Measurements from ENCODE around the gene FAM24A.
"Not testable (repeated sequence)": the region's sequence is repeated elsewhere in the genome, so short reads cannot be mapped to it uniquely, and the experiment has no call there.

FAM24A gene

GRCh38 chr10:122868768-122869167, 41.6 kb upstream of the FAM24A start:
- H3K4me3 ChIP-seq (ENCODE audit: control insufficient read depth in 1 of 7, extremely low read depth in 1 of 7, insufficient read depth in 4 of 7, low read depth in 2 of 7, low read length in 6 of 7); CTCF ChIA-PET; DNase-seq; H3K27ac ChIP-seq (ENCODE audit: insufficient read depth in 1 of 2, low read depth in 1 of 2, low read length in 2 of 2, poor library complexity in 1 of 2, severe bottlenecking in 2 of 2); POLR2A ChIA-PET; H3K4me1 ChIP-seq (ENCODE audit: control extremely low read depth in 1 of 4, control insufficient read depth in 4 of 4, insufficient read depth in 4 of 4, low read length in 3 of 4); H3K27me3 ChIP-seq (replicated peaks in 2 of 5; ENCODE audit: control insufficient read depth in 4 of 5, insufficient read depth in 5 of 5, low read length in 4 of 5); H3K36me3 ChIP-seq (ENCODE audit: control insufficient read depth in 4 of 4, insufficient read depth in 4 of 4, low read length in 3 of 4): not testable (repeated sequence)
- no CpG with 5 or more reads among the region's 2 CpGs for WGBS (ENCODE audit: insufficient coverage)
- H3K9me3 ChIP-seq (ENCODE audit: control extremely low read depth in 1 of 5, control insufficient read depth in 4 of 5, insufficient read depth in 2 of 5, low read depth in 1 of 5, low read length in 4 of 5), result peaks cover 1 to 13% (median 4%) of the 10 kb centered on the region in 5 experiments

- H3K4me1 ChIP-seq (ENCODE audit: control extremely low read depth in 1 of 4, control insufficient read depth in 4 of 4, insufficient read depth in 4 of 4, low read length in 3 of 4); H3K4me3 ChIP-seq (ENCODE audit: control insufficient read depth in 1 of 7, extremely low read depth in 1 of 7, insufficient read depth in 4 of 7, low read depth in 2 of 7, low read length in 6 of 7); DNase-seq; POLR2A ChIA-PET; H3K27me3 ChIP-seq (replicated peaks in 2 of 5; ENCODE audit: control insufficient read depth in 4 of 5, insufficient read depth in 5 of 5, low read length in 4 of 5); CTCF ChIA-PET; H3K27ac ChIP-seq (ENCODE audit: insufficient read depth in 1 of 2, low read depth in 1 of 2, low read length in 2 of 2, poor library complexity in 1 of 2, severe bottlenecking in 2 of 2): not testable (repeated sequence)
- WGBS (ENCODE audit: insufficient coverage), result no CpG with 5 or more reads among the region's 2 CpGs
- peaks cover 0 to 14% (median 0%) of the 10 kb centered on the region in 4 experiments for H3K36me3 ChIP-seq (ENCODE audit: control insufficient read depth in 4 of 4, insufficient read depth in 4 of 4, low read length in 3 of 4)
- H3K9me3 ChIP-seq (ENCODE audit: control extremely low read depth in 1 of 5, control insufficient read depth in 4 of 5, insufficient read depth in 2 of 5, low read depth in 1 of 5, low read length in 4 of 5), result peaks cover 1 to 17% (median 5%) of the 10 kb centered on the region in 5 experiments
Observed at GRCh38 chr10:122871947-122872346, 38.5 kb upstream of the FAM24A start.

GRCh38 chr10:122875843-122876466, 34.5 kb upstream of the FAM24A start:
- ChIA-PET POLR2A (no interaction called here), CTCF (no interaction called here)
- Histone ChIP-seq H3K4me1 (ENCODE audit: control extremely low read depth in 1 of 4, control insufficient read depth in 4 of 4, insufficient read depth in 4 of 4, low read length in 3 of 4) (peaks cover 5 to 20% (median 14%) of the 10 kb centered on the region in 4 experiments), H3K36me3 (ENCODE audit: control insufficient read depth in 4 of 4, insufficient read depth in 4 of 4, low read length in 3 of 4) (peaks cover 0 to 14% (median 2%) of the 10 kb centered on the region in 4 experiments), H3K4me3 (ENCODE audit: control insufficient read depth in 1 of 7, extremely low read depth in 1 of 7, insufficient read depth in 4 of 7, low read depth in 2 of 7, low read length in 6 of 7) (no peak overlapping the region), H3K9me3 (ENCODE audit: control extremely low read depth in 1 of 5, control insufficient read depth in 4 of 5, insufficient read depth in 2 of 5, low read depth in 1 of 5, low read length in 4 of 5) (peaks cover 0 to 16% (median 5%) of the 10 kb centered on the region in 5 experiments), H3K27ac (ENCODE audit: insufficient read depth in 1 of 2, low read depth in 1 of 2, low read length in 2 of 2, poor library complexity in 1 of 2, severe bottlenecking in 2 of 2) (no peak overlapping the region), H3K27me3 (replicated peaks in 2 of 5; ENCODE audit: control insufficient read depth in 4 of 5, insufficient read depth in 5 of 5, low read length in 4 of 5) (peaks cover 0 to 5% (median 0%) of the 10 kb centered on the region in 5 experiments)
- no peak for DNase-seq
- 79% methylated on average over 4 of the region's 6 CpGs for WGBS (ENCODE audit: insufficient coverage)

- Histone ChIP-seq H3K27ac (ENCODE audit: insufficient read depth in 1 of 2, low read depth in 1 of 2, low read length in 2 of 2, poor library complexity in 1 of 2, severe bottlenecking in 2 of 2) (no peak overlapping the region), H3K36me3 (ENCODE audit: control insufficient read depth in 4 of 4, insufficient read depth in 4 of 4, low read length in 3 of 4) (peaks cover 0 to 14% (median 2%) of the 10 kb centered on the region in 4 experiments), H3K4me3 (ENCODE audit: control insufficient read depth in 1 of 7, extremely low read depth in 1 of 7, insufficient read depth in 4 of 7, low read depth in 2 of 7, low read length in 6 of 7) (no peak overlapping the region), H3K4me1 (ENCODE audit: control extremely low read depth in 1 of 4, control insufficient read depth in 4 of 4, insufficient read depth in 4 of 4, low read length in 3 of 4) (peaks cover 5 to 20% (median 14%) of the 10 kb centered on the region in 4 experiments), H3K9me3 (ENCODE audit: control extremely low read depth in 1 of 5, control insufficient read depth in 4 of 5, insufficient read depth in 2 of 5, low read depth in 1 of 5, low read length in 4 of 5) (peaks cover 0 to 16% (median 5%) of the 10 kb centered on the region in 5 experiments), H3K27me3 (replicated peaks in 2 of 5; ENCODE audit: control insufficient read depth in 4 of 5, insufficient read depth in 5 of 5, low read length in 4 of 5) (peaks cover 0 to 5% (median 0%) of the 10 kb centered on the region in 5 experiments)
- ChIA-PET CTCF (no interaction called here), POLR2A (no interaction called here)
- DNase-seq, result no peak
- no CpG with 5 or more reads among the region's 1 CpG for WGBS (ENCODE audit: insufficient coverage)
Observed at GRCh38 chr10:122876467-122876855, 33.9 kb upstream of the FAM24A start.

GRCh38 chr10:122877264-122877663, 33.1 kb upstream of the FAM24A start:
- POLR2A ChIA-PET, result no interaction called here
- H3K9me3 ChIP-seq (ENCODE audit: control extremely low read depth in 1 of 5, control insufficient read depth in 4 of 5, insufficient read depth in 2 of 5, low read depth in 1 of 5, low read length in 4 of 5), result peaks cover 0 to 16% (median 5%) of the 10 kb centered on the region in 5 experiments
- H3K27ac ChIP-seq (ENCODE audit: insufficient read depth in 1 of 2, low read depth in 1 of 2, low read length in 2 of 2, poor library complexity in 1 of 2, severe bottlenecking in 2 of 2), result no peak overlapping the region
- H3K4me3 ChIP-seq (ENCODE audit: control insufficient read depth in 1 of 7, extremely low read depth in 1 of 7, insufficient read depth in 4 of 7, low read depth in 2 of 7, low read length in 6 of 7), result no peak overlapping the region
- DNase-seq, result peak; percentile 11 to 61 (median 38)
- CTCF ChIA-PET, result no interaction called here
- H3K4me1 ChIP-seq (ENCODE audit: control extremely low read depth in 1 of 4, control insufficient read depth in 4 of 4, insufficient read depth in 4 of 4, low read length in 3 of 4), result peaks cover 5 to 20% (median 14%) of the 10 kb centered on the region in 4 experiments
- peaks cover 0 to 5% (median 0%) of the 10 kb centered on the region in 5 experiments for H3K27me3 ChIP-seq (replicated peaks in 2 of 5; ENCODE audit: control insufficient read depth in 4 of 5, insufficient read depth in 5 of 5, low read length in 4 of 5)
- H3K36me3 ChIP-seq (ENCODE audit: control insufficient read depth in 4 of 4, insufficient read depth in 4 of 4, low read length in 3 of 4), result peaks cover 0 to 14% (median 2%) of the 10 kb centered on the region in 4 experiments
- WGBS (ENCODE audit: insufficient coverage), result 100% methylated on average over 1 of the region's 1 CpG

GRCh38 chr10:122878799-122879338, 31.5 kb upstream of the FAM24A start:
- DNase-seq, result peak in 2 of 3 donors; percentile 46 to 61
- Histone ChIP-seq H3K4me3 (ENCODE audit: control insufficient read depth in 1 of 7, extremely low read depth in 1 of 7, insufficient read depth in 4 of 7, low read depth in 2 of 7, low read length in 6 of 7) (peak overlapping the region; percentile 43 to 91 (median 70)), H3K9me3 (ENCODE audit: control extremely low read depth in 1 of 5, control insufficient read depth in 4 of 5, insufficient read depth in 2 of 5, low read depth in 1 of 5, low read length in 4 of 5) (peaks cover 0 to 9% (median 2%) of the 10 kb centered on the region in 5 experiments), H3K27me3 (replicated peaks in 2 of 5; ENCODE audit: control insufficient read depth in 4 of 5, insufficient read depth in 5 of 5, low read length in 4 of 5) (peaks cover 0 to 5% (median 0%) of the 10 kb centered on the region in 5 experiments), H3K36me3 (ENCODE audit: control insufficient read depth in 4 of 4, insufficient read depth in 4 of 4, low read length in 3 of 4) (peaks cover 0 to 14% (median 2%) of the 10 kb centered on the region in 4 experiments), H3K4me1 (ENCODE audit: control extremely low read depth in 1 of 4, control insufficient read depth in 4 of 4, insufficient read depth in 4 of 4, low read length in 3 of 4) (peaks cover 5 to 20% (median 14%) of the 10 kb centered on the region in 4 experiments), H3K27ac (ENCODE audit: insufficient read depth in 1 of 2, low read depth in 1 of 2, low read length in 2 of 2, poor library complexity in 1 of 2, severe bottlenecking in 2 of 2) (peak overlapping the region in 1 of 2 experiments; percentile 14)
- ChIA-PET CTCF (no interaction called here), POLR2A (no interaction called here)
- 33% methylated on average over 13 of the region's 14 CpGs for WGBS (ENCODE audit: insufficient coverage)
